B cell (primary cell): Measurements from ENCODE around the gene PLA2G4E. TPM values are rescaled to one million over a fixed set of nuclear protein-coding genes. Genes with fewer than 3 reads are reported as not detected.

ENCODE experiments used
- ATAC-seq: fragments of 200-7000 bp; cut with Tn5 transposase; one replicate; pipeline ENCODE4 v1.10.0; 2021; ENCODE audit warnings: low read depth, mild to moderate bottlenecking, moderate number of reproducible peaks, moderate library complexity
- CTCF ChIA-PET: fragments of 350-600 bp; sonication (Branson Sonifier 250); formaldehyde crosslinking; loops from one replicate; lab custom pipeline; 2021; ENCODE audit warnings: antibody characterized with exemption, inconsistent platforms; lab: Charles Lee
- POLR2A ChIA-PET: fragments of 350-600 bp; sonication (Branson Sonifier 250); formaldehyde crosslinking; loops from one replicate; lab custom pipeline; 2021; ENCODE audit warnings: antibody characterized with exemption; lab: Charles Lee
- DNase-seq: peaks from one replicate; pipeline ENCODE4 v3.0.0; 2013
- H2AFZ ChIP-seq: 2 replicates; pipeline ENCODE4 v1.6.1; 2012; ENCODE audit warnings: mild to moderate bottlenecking, low read depth, low read length; ENCODE audit not compliant: insufficient read depth, poor library complexity, severe bottlenecking
- H3K27ac ChIP-seq, 2 donors: 1 replicate in 1 of 2; 2 replicates in 1 of 2; pipeline ENCODE4 v1.5.1; 2012 to 2013; ENCODE audit warnings: low read length in 2 of 2, mild to moderate bottlenecking in 2 of 2, moderate library complexity in 1 of 2
- H3K27me3 ChIP-seq, 4 experiments: fragments of 200-600 bp in 1 of 4; sonication (generic) in 1 of 4; replicated peaks in 1 of 4; 1 replicate in 2 of 4; 2 replicates in 2 of 4; pipeline versions ENCODE4 v1.6.1 to v1.7.0; 2013 to 2016; ENCODE audit warnings: low read length in 3 of 4, mild to moderate bottlenecking in 2 of 4, mixed read lengths in 1 of 4, moderate library complexity in 1 of 4; ENCODE audit not compliant: insufficient read depth in 4 of 4, control insufficient read depth in 3 of 4; ENCODE audit errors: control extremely low read depth in 1 of 4
- H3K36me3 ChIP-seq, 2 experiments: replicated peaks in 1 of 2; 1 replicate in 1 of 2; 2 replicates in 1 of 2; pipeline versions ENCODE4 v1.6.1 to v1.7.1; 2013; ENCODE audit warnings: low read length in 1 of 2; ENCODE audit not compliant: insufficient read depth in 2 of 2, control insufficient read depth in 1 of 2; ENCODE audit errors: control extremely low read depth in 1 of 2, extremely low read depth in 1 of 2
- H3K4me1 ChIP-seq, 2 donors: fragments of 200-600 bp in 1 of 2; sonication (generic) in 1 of 2; 1 replicate in 1 of 2; 2 replicates in 1 of 2; pipeline versions ENCODE4 v1.5.1 to v1.6.1; 2013 to 2017; ENCODE audit warnings: low read length in 2 of 2; ENCODE audit not compliant: control insufficient read depth in 2 of 2, insufficient read depth in 2 of 2
- H3K4me2 ChIP-seq: replicated peaks from 2 replicates; pipeline ENCODE3; 2012; ENCODE audit warnings: mild to moderate bottlenecking, low read depth, low read length; ENCODE audit not compliant: poor library complexity, severe bottlenecking
- H3K4me3 ChIP-seq, 5 experiments: fragments of 200-600 bp in 1 of 5; sonication (generic) in 1 of 5; 1 replicate in 3 of 5; 2 replicates in 2 of 5; pipeline versions ENCODE4 v1.5.1 to v1.7.0; 2011 to 2016; ENCODE audit warnings: low read length in 4 of 5, mild to moderate bottlenecking in 4 of 5, low read depth in 2 of 5, control low read depth in 1 of 5, moderate library complexity in 1 of 5; ENCODE audit not compliant: insufficient read depth in 1 of 5; ENCODE audit errors: control extremely low read depth in 1 of 5, extremely low read depth in 1 of 5
- H3K79me2 ChIP-seq: fragments of 200-600 bp; sonication (generic); one replicate; pipeline ENCODE4 v1.6.0; 2016; ENCODE audit warnings: low read length; ENCODE audit not compliant: control insufficient read depth, insufficient read depth
- H3K9ac ChIP-seq: fragments of 200-600 bp; sonication (generic); 2 replicates; pipeline ENCODE4 v1.6.1; 2017; ENCODE audit warnings: mild to moderate bottlenecking, low read length, moderate library complexity
- H3K9me3 ChIP-seq, 3 donors: one replicate each; pipeline versions ENCODE4 v1.6.1 to v1.7.1; 2013; ENCODE audit warnings: low read length in 2 of 3; ENCODE audit not compliant: control insufficient read depth in 2 of 3, insufficient read depth in 1 of 3; ENCODE audit errors: control extremely low read depth in 1 of 3
- H4K20me1 ChIP-seq: 2 replicates; pipeline ENCODE4 v1.6.0; 2012; ENCODE audit warnings: mild to moderate bottlenecking, low read length; ENCODE audit not compliant: insufficient read depth, control insufficient read depth, poor library complexity, severe bottlenecking
- H3K27ac Mint-ChIP-seq: one replicate; pipeline ENCODE4 v1.8.0; 2021; ENCODE audit warnings: mixed read lengths
- H3K27me3 Mint-ChIP-seq: one replicate; pipeline ENCODE4 v1.8.0; 2021; ENCODE audit warnings: mixed read lengths
- H3K4me1 Mint-ChIP-seq: one replicate; pipeline ENCODE4 v1.8.0; 2021; ENCODE audit warnings: mixed read lengths
- H3K4me3 Mint-ChIP-seq: one replicate; pipeline ENCODE4 v1.8.0; 2021; ENCODE audit warnings: mixed read lengths
- H3K9me3 Mint-ChIP-seq: one replicate; pipeline ENCODE4 v1.8.0; 2022; ENCODE audit warnings: mixed read lengths; ENCODE audit not compliant: insufficient read depth
- CTCF ChIP-seq: fragments of 200-600 bp; IDR thresholded peaks from one replicate; pipeline ENCODE4 v1.8.0; 2022; ENCODE audit warnings: antibody characterized with exemption, mild to moderate bottlenecking
- EZH2 ChIP-seq: IDR thresholded peaks from 2 replicates; pipeline ENCODE4 v1.6.1; 2012; ENCODE audit warnings: borderline replicate concordance, low read depth, mild to moderate bottlenecking, moderate library complexity, low read length; ENCODE audit not compliant: insufficient read depth, poor library complexity, severe bottlenecking
- WGBS: methylation state at CpG from one replicate; pipeline ENCODE4 v1.1.5; 2013; ENCODE audit warnings: missing lambda C conversion rate; ENCODE audit not compliant: insufficient coverage; 5-methylcytosine and 5-hydroxymethylcytosine counted together
- intact Hi-C: fragments of 100-400 bp; cut with micrococcal nuclease; formaldehyde crosslinking; loops from one replicate; pipeline ENCODE4 v1.10.0; 2022
- polyA plus RNA-seq: library from polyadenylated mRNA; depleted of rRNA; stranded (reverse); fragments of >200 nt; gene quantifications from 2 replicates; pipeline ENCODE4 v1.2.3, GENCODE V29; 2012
- total RNA-seq, 2 donors: library from RNA; stranded (reverse); fragments of 120-200 nt in 1 of 2; gene quantifications; 1 replicate in 1 of 2; 2 replicates in 1 of 2; pipeline versions ENCODE4 v1.2.3 to v1.2.4, GENCODE V29; 2013 to 2022

Gene PLA2G4E
- total and polyA plus RNA-seq, 2 donors (not counting 1 experiment from before 2014, with no cell fraction given), result not detected

DNA sequence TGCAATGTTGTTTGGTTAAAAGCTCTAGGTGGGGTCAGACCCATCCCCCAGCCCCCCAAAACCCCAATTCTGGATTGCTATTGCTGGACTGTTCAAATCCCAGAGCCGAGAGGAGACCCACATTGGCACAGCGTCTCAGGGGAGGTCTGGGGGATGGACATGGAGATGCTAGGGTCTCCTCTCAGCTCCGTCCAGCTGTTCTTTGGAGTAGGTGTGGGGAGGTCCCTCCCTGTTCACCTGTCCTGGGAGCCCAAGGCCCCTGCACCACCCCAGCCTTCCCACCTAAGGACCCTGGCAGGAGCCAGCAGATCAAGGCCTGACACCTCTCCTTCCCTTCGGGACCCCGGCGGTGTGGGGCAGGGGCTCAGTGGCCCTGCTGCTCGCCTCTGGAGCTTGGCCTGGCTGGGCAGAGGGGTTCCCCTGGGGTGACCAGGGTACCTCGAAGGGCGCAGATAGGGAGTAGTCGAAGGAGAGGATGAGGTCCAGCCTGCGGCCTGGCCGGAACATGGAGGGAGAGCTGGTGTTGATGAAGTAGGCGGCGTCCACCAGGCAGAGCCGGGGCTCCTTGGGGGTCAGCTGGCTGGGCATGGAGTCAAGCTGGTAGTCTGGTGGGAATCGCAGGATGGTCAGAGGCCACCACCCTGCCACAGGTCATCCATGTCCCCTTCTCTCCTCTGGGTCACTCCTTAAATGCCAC lies 49.6 kb upstream of the PLA2G4E start:
- intact Hi-C loops, result no loop called here
- peaks cover 2% of the 10 kb centered on the region for H3K4me1 Mint-ChIP-seq
- Histone ChIP-seq H3K27ac (no peak overlapping the region), H2AFZ (no peak overlapping the region), H3K4me1 (no peaks in the 10 kb centered on the region), H3K27me3 (peaks cover 0 to 10% (median 0%) of the 10 kb centered on the region in 4 experiments), H3K9ac (no peak overlapping the region), H3K4me3 (no peak overlapping the region), H3K36me3 (no peaks in the 10 kb centered on the region), H3K79me2 (no peaks in the 10 kb centered on the region), H3K4me2 (no peak overlapping the region), H4K20me1 (no peaks in the 10 kb centered on the region), H3K9me3 (peaks cover 0 to 14% (median 0%) of the 10 kb centered on the region in 3 donors)
- CTCF ChIA-PET, result interaction anchor here (1.3 to 1.4 kb wide), 2 partner anchors 10 to 13 kb away, joined by 3 to 4 read pairs; no protein-coding TSS in a partner anchor
- WGBS, result 90% methylated on average over 9 of the region's 16 CpGs
- DNase-seq (no peak), ATAC-seq (no peak)
- TF ChIP-seq EZH2 (no peak), CTCF (no peak)
- peaks cover 5% of the 10 kb centered on the region for H3K9me3 Mint-ChIP-seq
- peaks cover 34% of the 10 kb centered on the region for H3K27me3 Mint-ChIP-seq
- POLR2A ChIA-PET, result no interaction called here
- H3K4me3 Mint-ChIP-seq, result no peak overlapping the region
- H3K27ac Mint-ChIP-seq, result no peak overlapping the region
